ENCODE measurements around the gene MTA1. TPM values are rescaled to one million over a fixed set of nuclear protein-coding genes. Genes with fewer than 3 reads are reported as not detected.

Gene MTA1
- total and polyA plus RNA-seq, 2 of the 8 experiments (the other 6 are each of a cell fraction or from before 2014, with no cell fraction given), result 73.9 to 221 TPM

DNA sequence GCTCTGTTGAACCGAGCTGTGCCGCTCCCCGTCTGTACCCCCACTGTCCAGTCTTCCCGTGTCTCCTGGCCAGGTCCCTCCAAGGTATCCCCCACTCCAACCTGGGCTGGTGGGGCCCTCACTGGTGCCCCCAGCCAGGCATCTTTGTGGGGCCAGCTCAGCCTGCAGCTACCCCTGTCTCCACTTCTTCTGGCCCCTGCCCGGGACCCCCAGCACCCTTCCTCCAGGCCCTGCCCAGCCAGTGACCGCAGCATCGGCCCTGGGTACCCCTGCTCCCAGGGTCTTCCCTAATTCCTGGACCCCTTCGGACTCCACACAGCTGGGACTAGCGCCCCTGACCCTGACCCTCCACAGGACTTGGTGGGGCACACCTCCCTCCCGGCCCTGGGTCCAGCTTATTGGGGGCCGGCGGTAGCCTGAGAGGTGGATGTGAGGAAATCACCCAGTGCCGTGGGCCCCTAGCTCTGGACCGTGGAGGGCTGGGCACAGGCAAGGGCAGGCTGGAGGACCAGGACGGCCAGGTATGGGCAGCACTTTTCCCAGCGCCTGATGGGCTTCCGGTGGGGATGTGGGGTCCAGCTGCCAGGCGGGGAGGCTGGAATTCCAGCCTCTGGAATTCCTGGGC lies 63.0 kb downstream of the MTA1 start:
- peaks cover 0 to 3% (median 0%) of the 10 kb centered on the region in 4 experiments; a peak in 1 of 8 replicates for H3K36me3 ChIP-seq (ENCODE audit: control insufficient read depth in 2 of 4, insufficient read depth in 4 of 4, low read length in 3 of 4)
- no peak overlapping the region for H3K27ac ChIP-seq (ENCODE audit: low read depth, low read length)
- H2BK12ac ChIP-seq (ENCODE audit: low read depth, low read length), result peak overlapping the region; percentile 80; the same call in 1 of the 2 replicates
- H2BK5ac ChIP-seq (ENCODE audit: low read depth, low read length), result no peak overlapping the region; the same call in 1 of the 2 replicates
- no peak overlapping the region for H4K5ac ChIP-seq (ENCODE audit: insufficient read length, low read depth, low read length)
- H3K79me1 ChIP-seq (ENCODE audit: low read depth, low read length), result no peaks in the 10 kb centered on the region
- H2BK15ac ChIP-seq (ENCODE audit: low read length), result no peak overlapping the region
- H2BK20ac ChIP-seq (ENCODE audit: low read length), result no peak overlapping the region
- H3K79me2 ChIP-seq (ENCODE audit: control insufficient read depth in 1 of 2, insufficient read depth in 2 of 2, low read length in 2 of 2), result no peaks in the 10 kb centered on the region
- no peak overlapping the region for H3K4ac ChIP-seq (replicated peaks; ENCODE audit: insufficient read length, low read depth, low read length)
- no peak overlapping the region for H2AK5ac ChIP-seq (ENCODE audit: low read depth, low read length)
- peak overlapping the region in 1 of 4 experiments; percentile 56; a peak in 2 of 7 replicates for H3K9ac ChIP-seq (replicated peaks in 1 of 4; ENCODE audit: extremely low read depth in 1 of 4, low read depth in 3 of 4, low read length in 3 of 4)
- no peak overlapping the region for H3K56ac ChIP-seq (replicated peaks; ENCODE audit: insufficient read length, low read depth, low read length)
- no peak overlapping the region for H4K91ac ChIP-seq (replicated peaks; ENCODE audit: insufficient read length, low read length)
- H3K4me1 ChIP-seq (replicated peaks in 1 of 4; ENCODE audit: control insufficient read depth in 3 of 4, insufficient read depth in 4 of 4, low read length in 3 of 4), result peaks cover 0 to 37% (median 21%) of the 10 kb centered on the region in 4 experiments; a peak in 5 of 7 replicates
- H4K20me1 ChIP-seq (replicated peaks in 1 of 2; ENCODE audit: control insufficient read depth in 1 of 2, insufficient read depth in 2 of 2, low read length in 2 of 2), result peaks cover 4 to 12% of the 10 kb centered on the region in 2 experiments
- no peak overlapping the region for H3K18ac ChIP-seq (ENCODE audit: extremely low read depth, low read length)
- peak overlapping the region in 1 of 4 experiments; percentile 25; a peak in 1 of 8 replicates for H3K4me3 ChIP-seq (ENCODE audit: extremely low read depth in 1 of 4, insufficient read depth in 2 of 4, low read depth in 3 of 4, low read length in 4 of 4)
- H3K9me3 ChIP-seq (ENCODE audit: insufficient read depth in 2 of 2, low read depth in 1 of 2, low read length in 1 of 2), result no peaks in the 10 kb centered on the region
- H2AFZ ChIP-seq (ENCODE audit: low read length), result no peak overlapping the region
- peak overlapping the region; percentile 92; the same call in 1 of the 2 replicates for H4K8ac ChIP-seq (ENCODE audit: extremely low read depth, insufficient read depth, low read length)
- H3K4me2 ChIP-seq (ENCODE audit: insufficient read depth in 1 of 2, low read depth in 2 of 2, low read length in 2 of 2), result 0 out of 4 replicates have a peak overlapping the region, but pooled peaks of 1 of the 2 experiments have one; percentile 21
- 0 out of 2 replicates have a peak, but pooled peaks have one; percentile 43 for TF ChIP-seq TEAD4 (IDR thresholded peaks at IDR 0.05; ENCODE audit: low read depth, low read length)
- no peak for TF ChIP-seq CEBPB (IDR thresholded peaks at IDR 0.05; ENCODE audit: low read depth, low read length)
- H3K23ac ChIP-seq (ENCODE audit: insufficient read length), result no peak overlapping the region
- no peak for DNase-seq (ENCODE audit: low read depth in 1 of 2, low spot score in 2 of 2)
- ChIA-PET POLR2A (ENCODE audit: partially characterized antibody) (interaction anchor here (0.5 to 1.6 kb wide), 5 partner anchors 9 to 322 kb away, joined by 3 to 4 read pairs (median 3); no protein-coding TSS in a partner anchor), CTCF (ENCODE audit: partially characterized antibody) (interaction anchor here (0.8 to 5.0 kb wide), 13 partner anchors 7 to 309 kb away, joined by 3 to 70 read pairs (median 4); no protein-coding TSS in a partner anchor)
- peaks cover 56 to 99% (median 82%) of the 10 kb centered on the region in 4 experiments for H3K27me3 ChIP-seq (replicated peaks in 1 of 4; ENCODE audit: control insufficient read depth in 3 of 4, extremely low read depth in 1 of 4, insufficient read depth in 3 of 4, low read length in 3 of 4)
- no peak overlapping the region for H3K14ac ChIP-seq (ENCODE audit: insufficient read length)
- WGBS, 2 experiments (ENCODE audit: extremely low coverage in 1 of 2, insufficient coverage in 1 of 2, insufficient read length in 1 of 2, insufficient replicate concordance in 2 of 2, low coverage in 1 of 2, low lambda C conversion rate in 2 of 2, missing lambda C conversion rate in 1 of 2), result 84% methylated on average over 17 of the region's 18 CpGs; no CpG with 5 or more reads in 1 of the 2 experiments
- H3K23me2 ChIP-seq (ENCODE audit: low read depth, low read length), result peaks cover 4% of the 10 kb centered on the region; the same call in 1 of the 2 replicates
- H2BK120ac ChIP-seq (replicated peaks; ENCODE audit: low read depth, low read length), result no peak overlapping the region
- no peak for FAIRE-seq

Measured in H1 (cell line).